ENCODE results near the gene GPC6. TPM values are rescaled to one million over a fixed set of nuclear protein-coding genes. Genes with fewer than 3 reads are reported as not detected.

GPC6 gene
- total and polyA plus RNA-seq, 2 donors (not counting 3 experiments of a cell fraction or from before 2014, with no cell fraction given), result 0.01 TPM; not detected in 1

DNA sequence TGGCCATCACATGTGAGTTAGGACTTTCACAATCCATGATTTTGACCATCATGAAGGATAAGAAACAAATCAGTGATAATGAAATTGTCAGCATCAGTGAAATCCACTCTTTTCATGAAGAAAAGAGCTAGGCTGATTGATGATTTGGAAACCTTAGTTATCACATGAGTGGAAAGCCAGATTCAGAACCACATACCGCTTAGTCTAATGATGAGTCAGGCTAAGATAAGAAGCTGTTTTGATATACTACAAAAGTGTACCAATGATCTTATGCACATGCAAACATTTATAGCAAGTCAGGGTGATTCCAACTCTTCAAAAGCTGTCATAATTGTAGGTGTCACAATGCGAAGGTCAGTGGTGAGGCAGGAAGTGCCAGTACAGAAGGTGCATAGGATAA is 519.3 kb downstream of the GPC6 start:
- Histone ChIP-seq H4K20me1 (replicated peaks; ENCODE audit: control insufficient read depth, extremely low read depth, insufficient read depth, low read length) (no peaks in the 10 kb centered on the region), H2AFZ (ENCODE audit: low read depth, low read length) (no peak overlapping the region), H3K4me2 (ENCODE audit: insufficient read depth, low read length) (no peak overlapping the region), H3K27ac (ENCODE audit: insufficient read depth, low read depth, low read length) (no peak overlapping the region), H3K9me1 (replicated peaks; ENCODE audit: control insufficient read depth, extremely low read depth, insufficient read depth, low read length) (no peaks in the 10 kb centered on the region), H3K79me2 (ENCODE audit: control insufficient read depth, insufficient read depth, low read length) (no peaks in the 10 kb centered on the region), H3K36me3 (ENCODE audit: control insufficient read depth in 2 of 2, extremely low read depth in 1 of 2, insufficient read depth in 2 of 2, low read length in 2 of 2) (no peaks in the 10 kb centered on the region), H3K9me3 (replicated peaks; ENCODE audit: control insufficient read depth, insufficient read depth, low read length) (no peaks in the 10 kb centered on the region), H3K4me1 (ENCODE audit: control insufficient read depth, extremely low read depth, insufficient read depth, low read length) (no peaks in the 10 kb centered on the region), H3K27me3 (ENCODE audit: control insufficient read depth in 2 of 2, insufficient read depth in 2 of 2, low read length in 2 of 2) (no peaks in the 10 kb centered on the region), H3K4me3 (replicated peaks in 1 of 3; ENCODE audit: insufficient read depth in 1 of 3, low read depth in 1 of 3, low read length in 3 of 3) (no peak overlapping the region), H3K9ac (replicated peaks; ENCODE audit: extremely low read depth, insufficient read depth, low read length) (no peak overlapping the region)
- no peak for FAIRE-seq
- no peak for TF ChIP-seq GATA2 (IDR thresholded peaks at IDR 0.05; ENCODE audit: insufficient read depth, insufficient read length, low read depth, low read length)
- TF ChIP-seq MYC (IDR thresholded peaks at IDR 0.05; ENCODE audit: low read depth, low read length), result no peak
- TF ChIP-seq, protein P1, sequence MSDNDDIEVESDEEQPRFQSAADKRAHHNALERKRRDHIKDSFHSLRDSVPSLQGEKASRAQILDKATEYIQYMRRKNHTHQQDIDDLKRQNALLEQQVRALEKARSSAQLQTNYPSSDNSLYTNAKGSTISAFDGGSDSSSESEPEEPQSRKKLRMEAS (IDR thresholded peaks at IDR 0.05; ENCODE audit: insufficient read depth, insufficient read length), result no peak
- no peak for TF ChIP-seq POLR2A (IDR thresholded peaks at IDR 0.05; ENCODE audit: low read depth, low read length)
- TF ChIP-seq JUN (IDR thresholded peaks at IDR 0.05; ENCODE audit: borderline replicate concordance, insufficient read depth, insufficient read length, low read depth), result no peak
- TF ChIP-seq, protein P2, sequence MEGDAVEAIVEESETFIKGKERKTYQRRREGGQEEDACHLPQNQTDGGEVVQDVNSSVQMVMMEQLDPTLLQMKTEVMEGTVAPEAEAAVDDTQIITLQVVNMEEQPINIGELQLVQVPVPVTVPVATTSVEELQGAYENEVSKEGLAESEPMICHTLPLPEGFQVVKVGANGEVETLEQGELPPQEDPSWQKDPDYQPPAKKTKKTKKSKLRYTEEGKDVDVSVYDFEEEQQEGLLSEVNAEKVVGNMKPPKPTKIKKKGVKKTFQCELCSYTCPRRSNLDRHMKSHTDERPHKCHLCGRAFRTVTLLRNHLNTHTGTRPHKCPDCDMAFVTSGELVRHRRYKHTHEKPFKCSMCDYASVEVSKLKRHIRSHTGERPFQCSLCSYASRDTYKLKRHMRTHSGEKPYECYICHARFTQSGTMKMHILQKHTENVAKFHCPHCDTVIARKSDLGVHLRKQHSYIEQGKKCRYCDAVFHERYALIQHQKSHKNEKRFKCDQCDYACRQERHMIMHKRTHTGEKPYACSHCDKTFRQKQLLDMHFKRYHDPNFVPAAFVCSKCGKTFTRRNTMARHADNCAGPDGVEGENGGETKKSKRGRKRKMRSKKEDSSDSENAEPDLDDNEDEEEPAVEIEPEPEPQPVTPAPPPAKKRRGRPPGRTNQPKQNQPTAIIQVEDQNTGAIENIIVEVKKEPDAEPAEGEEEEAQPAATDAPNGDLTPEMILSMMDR (IDR thresholded peaks at IDR 0.05; ENCODE audit: extremely low read depth in 1 of 2, insufficient read depth in 1 of 2, low read depth in 1 of 2, low read length in 2 of 2), result no peak
- TF ChIP-seq POLR2AphosphoS5 (IDR thresholded peaks at IDR 0.05; ENCODE audit: insufficient read depth, low read depth, low read length), result no peak
- TF ChIP-seq EZH2 (IDR thresholded peaks at IDR 0.05; ENCODE audit: borderline replicate concordance, low read depth, low read length, severe bottlenecking), result no peak
- TF ChIP-seq FOS (IDR thresholded peaks at IDR 0.05; ENCODE audit: borderline replicate concordance, insufficient read depth, low read length), result no peak
- POLR2A ChIA-PET, result no interaction called here
- BruUV-seq (replicated peaks), result no TSS peak
- dilution Hi-C loops (cut with MboI; ENCODE audit: extremely low pct_ligation_motif_present, low sequenced_read_pairs), result no loop called here
- intact Hi-C loops (cut with micrococcal nuclease), result no loop called here
- DNase-seq (ENCODE audit: low read depth, low spot score), result no peak
- CTCF ChIA-PET, result no interaction called here

Data from endothelial cell of umbilical vein (primary cell).